Mesendoderm (in vitro differentiated cells): ENCODE measurements around the gene SIX2.

Source experiments
- DNase-seq: peaks from one replicate; pipeline ENCODE4 v3.0.0; 2013
- H2AK5ac ChIP-seq: 2 replicates; pipeline ENCODE4 v1.6.1; 2013; ENCODE audit warnings: low read length, inconsistent platforms
- H2BK120ac ChIP-seq: 2 replicates; pipeline ENCODE4 v1.6.1; 2013; ENCODE audit warnings: low read depth, mild to moderate bottlenecking, low read length, moderate library complexity, mixed read lengths
- H2BK15ac ChIP-seq: replicated peaks from 2 replicates; pipeline ENCODE4 v1.6.1; 2013; ENCODE audit warnings: low read depth, mild to moderate bottlenecking, moderate library complexity
- H2BK5ac ChIP-seq: 2 replicates; pipeline ENCODE4 v1.6.1; 2013; ENCODE audit warnings: low read length, inconsistent platforms
- H3K18ac ChIP-seq: 2 replicates; pipeline ENCODE4 v1.6.1; 2013; ENCODE audit warnings: mild to moderate bottlenecking, low read length, mixed read lengths
- H3K23ac ChIP-seq: one replicate; pipeline ENCODE4 v1.6.1; 2013; ENCODE audit warnings: low read length
- H3K27ac ChIP-seq: 2 replicates; pipeline ENCODE4 v1.5.1; 2013; ENCODE audit warnings: low read depth, mild to moderate bottlenecking, inconsistent platforms, low read length, moderate library complexity
- H3K27me3 ChIP-seq: 2 replicates; pipeline ENCODE4 v1.6.1; 2013; ENCODE audit warnings: low read length, control low read depth, mild to moderate bottlenecking, inconsistent platforms; ENCODE audit not compliant: insufficient read depth, poor library complexity
- H3K36me3 ChIP-seq: 2 replicates; pipeline ENCODE4 v1.6.1; 2013; ENCODE audit warnings: low read length, inconsistent platforms; ENCODE audit not compliant: control insufficient read depth, insufficient read depth
- H3K4ac ChIP-seq: one replicate; pipeline ENCODE4 v1.6.1; 2013; ENCODE audit warnings: low read depth, mild to moderate bottlenecking, low read length, moderate library complexity
- H3K4me1 ChIP-seq: 2 replicates; pipeline ENCODE4 v1.6.1; 2013; ENCODE audit warnings: low read depth, low read length, inconsistent platforms; ENCODE audit not compliant: control insufficient read depth
- H3K4me2 ChIP-seq: 2 replicates; pipeline ENCODE4 v1.6.1; 2013; ENCODE audit warnings: low read length
- H3K4me3 ChIP-seq: 2 replicates; pipeline ENCODE4 v1.5.1; 2013; ENCODE audit warnings: mild to moderate bottlenecking, low read length
- H3K56ac ChIP-seq: one replicate; pipeline ENCODE4 v1.6.1; 2013; ENCODE audit warnings: low read length
- H3K79me1 ChIP-seq: 2 replicates; pipeline ENCODE4 v1.6.1; 2013; ENCODE audit warnings: low read length, inconsistent platforms
- H3K79me2 ChIP-seq: 2 replicates; pipeline ENCODE4 v1.6.1; 2013; ENCODE audit warnings: mild to moderate bottlenecking, low read length; ENCODE audit not compliant: control insufficient read depth, insufficient read depth
- H3K9ac ChIP-seq: 2 replicates; pipeline ENCODE4 v1.6.1; 2013; ENCODE audit warnings: low read length, inconsistent platforms
- H4K5ac ChIP-seq: one replicate; pipeline ENCODE4 v1.6.1; 2013; ENCODE audit warnings: low read length
- H4K8ac ChIP-seq: one replicate; pipeline ENCODE4 v1.6.1; 2013; ENCODE audit warnings: low read depth, mild to moderate bottlenecking, control low read depth, low read length, moderate library complexity
- WGBS: extraction: QIAGEN DNeasy Blood & Tissue Kit; methylation state at CpG from one replicate; pipeline ENCODE4 v1.1.7; 2013; ENCODE audit warnings: low lambda C conversion rate, missing lambda C conversion rate; ENCODE audit not compliant: insufficient coverage; ENCODE audit errors: extremely low coverage; 5-methylcytosine and 5-hydroxymethylcytosine counted together

SIX2 gene

GRCh38 chr2:45047301-45047700, 38.0 kb upstream of the SIX2 start:
- H3K4ac ChIP-seq = no peak overlapping the region

GRCh38 chr2:45046786-45047185, 37.5 kb upstream of the SIX2 start:
- no peak overlapping the region for H3K4me2 ChIP-seq
- no peak overlapping the region for H3K9ac ChIP-seq
- H4K8ac ChIP-seq = no peak overlapping the region
- no peak overlapping the region for H4K5ac ChIP-seq
- H3K18ac ChIP-seq = no peak overlapping the region
- H2BK120ac ChIP-seq = no peak overlapping the region
- H3K79me2 ChIP-seq = no peaks in the 10 kb centered on the region
- WGBS = no CpG with 5 or more reads among the region's 1 CpG
- no peak overlapping the region for H3K4ac ChIP-seq
- no peak overlapping the region for H3K56ac ChIP-seq
- H3K27me3 ChIP-seq = no peaks in the 10 kb centered on the region
- no peaks in the 10 kb centered on the region for H3K79me1 ChIP-seq
- no peaks in the 10 kb centered on the region for H3K4me1 ChIP-seq
- DNase-seq = no peak
- no peak overlapping the region for H3K4me3 ChIP-seq
- no peak overlapping the region for H3K27ac ChIP-seq
- no peak overlapping the region for H2BK5ac ChIP-seq
- H3K23ac ChIP-seq = no peak overlapping the region
- H2BK15ac ChIP-seq = no peak overlapping the region
- H2AK5ac ChIP-seq = no peak overlapping the region
- no peaks in the 10 kb centered on the region for H3K36me3 ChIP-seq

More at GRCh38 chr2:45047301-45047700, 38.0 kb upstream of the SIX2 start:
- Histone ChIP-seq H2BK15ac (no peak overlapping the region), H2BK120ac (no peak overlapping the region), H3K23ac (no peak overlapping the region), H2AK5ac (no peak overlapping the region), H4K5ac (no peak overlapping the region), H3K4me2 (no peak overlapping the region), H3K79me2 (no peaks in the 10 kb centered on the region), H3K56ac (no peak overlapping the region), H3K27ac (no peak overlapping the region), H3K9ac (no peak overlapping the region), H3K18ac (no peak overlapping the region), H3K79me1 (no peaks in the 10 kb centered on the region), H3K27me3 (no peaks in the 10 kb centered on the region), H3K4me3 (no peak overlapping the region), H4K8ac (no peak overlapping the region), H3K4me1 (no peaks in the 10 kb centered on the region), H2BK5ac (no peak overlapping the region), H3K36me3 (no peaks in the 10 kb centered on the region)
- no peak for DNase-seq
- WGBS = no CpG with 5 or more reads among the region's 4 CpGs

GRCh38 chr2:45045706-45046105, 36.5 kb upstream of the SIX2 start:
- H3K36me3 ChIP-seq = no peaks in the 10 kb centered on the region
- DNase-seq = no peak
- H2BK15ac ChIP-seq = no peak overlapping the region
- no peaks in the 10 kb centered on the region for H3K4me1 ChIP-seq
- no CpG with 5 or more reads among the region's 3 CpGs for WGBS
- H2BK120ac ChIP-seq = no peak overlapping the region
- H3K56ac ChIP-seq = no peak overlapping the region
- no peak overlapping the region for H3K4ac ChIP-seq
- no peak overlapping the region for H3K27ac ChIP-seq
- H2AK5ac ChIP-seq = no peak overlapping the region
- H3K4me3 ChIP-seq = no peak overlapping the region
- H3K23ac ChIP-seq = no peak overlapping the region
- no peaks in the 10 kb centered on the region for H3K27me3 ChIP-seq
- no peak overlapping the region for H4K8ac ChIP-seq
- no peak overlapping the region for H2BK5ac ChIP-seq
- H3K79me2 ChIP-seq = no peaks in the 10 kb centered on the region
- no peak overlapping the region for H4K5ac ChIP-seq
- no peak overlapping the region for H3K18ac ChIP-seq
- no peak overlapping the region for H3K4me2 ChIP-seq
- no peak overlapping the region for H3K9ac ChIP-seq
- H3K79me1 ChIP-seq = no peaks in the 10 kb centered on the region

- Histone ChIP-seq H2AK5ac (no peak overlapping the region), H3K23ac (no peak overlapping the region), H3K4me2 (no peak overlapping the region), H3K27me3 (no peaks in the 10 kb centered on the region), H4K8ac (no peak overlapping the region), H4K5ac (no peak overlapping the region), H3K18ac (no peak overlapping the region), H3K4me3 (no peak overlapping the region), H3K79me2 (no peaks in the 10 kb centered on the region), H2BK15ac (no peak overlapping the region), H3K4ac (no peak overlapping the region), H3K56ac (no peak overlapping the region), H3K4me1 (no peaks in the 10 kb centered on the region), H3K9ac (no peak overlapping the region), H3K27ac (no peak overlapping the region), H2BK120ac (no peak overlapping the region), H3K79me1 (no peaks in the 10 kb centered on the region), H3K36me3 (no peaks in the 10 kb centered on the region), H2BK5ac (no peak overlapping the region)
- no CpG with 5 or more reads among the region's 2 CpGs for WGBS
- DNase-seq = no peak
These were observed 35.7 kb upstream of the SIX2 start for GRCh38 chr2:45044916-45045315.

GRCh38 chr2:45043174-45043573, 33.9 kb upstream of the SIX2 start:
- Histone ChIP-seq H3K27me3 (no peaks in the 10 kb centered on the region), H3K4me3 (no peak overlapping the region), H3K4me2 (no peak overlapping the region), H3K79me2 (no peaks in the 10 kb centered on the region), H2BK120ac (no peak overlapping the region), H3K18ac (no peak overlapping the region), H3K4ac (no peak overlapping the region), H3K27ac (no peak overlapping the region), H3K4me1 (no peaks in the 10 kb centered on the region), H3K56ac (no peak overlapping the region), H3K9ac (no peak overlapping the region), H2AK5ac (no peak overlapping the region), H3K79me1 (no peaks in the 10 kb centered on the region), H4K8ac (no peak overlapping the region), H2BK15ac (no peak overlapping the region), H4K5ac (no peak overlapping the region), H3K23ac (no peak overlapping the region), H3K36me3 (no peaks in the 10 kb centered on the region), H2BK5ac (no peak overlapping the region)
- no peak for DNase-seq
- no CpG with 5 or more reads among the region's 6 CpGs for WGBS

- H3K9ac ChIP-seq = no peak overlapping the region
- H3K27ac ChIP-seq = no peak overlapping the region
- no peak overlapping the region for H3K4ac ChIP-seq
- no peak overlapping the region for H3K4me3 ChIP-seq
- WGBS = no CpG with 5 or more reads among the region's 2 CpGs
- H2BK15ac ChIP-seq = no peak overlapping the region
- H3K79me2 ChIP-seq = no peaks in the 10 kb centered on the region
- H3K27me3 ChIP-seq = no peaks in the 10 kb centered on the region
- no peak overlapping the region for H4K8ac ChIP-seq
- H2BK120ac ChIP-seq = no peak overlapping the region
- H4K5ac ChIP-seq = no peak overlapping the region
- no peak overlapping the region for H3K56ac ChIP-seq
- no peak overlapping the region for H3K18ac ChIP-seq
- no peak overlapping the region for H3K4me2 ChIP-seq
- H2AK5ac ChIP-seq = no peak overlapping the region
- H2BK5ac ChIP-seq = no peak overlapping the region
- H3K79me1 ChIP-seq = no peaks in the 10 kb centered on the region
- no peak overlapping the region for H3K23ac ChIP-seq
- no peaks in the 10 kb centered on the region for H3K36me3 ChIP-seq
- no peak for DNase-seq
- no peaks in the 10 kb centered on the region for H3K4me1 ChIP-seq
These were observed 33.1 kb upstream of the SIX2 start for GRCh38 chr2:45042401-45042800.
